GM12875 (cell line): ENCODE data around the gene NOP53.
"Not testable (repeated sequence)": the region's sequence is repeated elsewhere in the genome, so short reads cannot be mapped to it uniquely, and the experiment has no call there.

Experiments used
- H3K4me3 ChIP-seq: one replicate; pipeline ENCODE4 v1.5.1; 2011; ENCODE audit warnings: low read depth, low read length, control low read depth
- TF ChIP-seq, protein P1 (sequence below): IDR thresholded peaks from 2 replicates; pipeline ENCODE4 v1.5.1; 2011; ENCODE audit warnings: low read depth, mild to moderate bottlenecking, control low read depth, inconsistent platforms, low read length, moderate library complexity, borderline replicate concordance; ENCODE audit not compliant: insufficient read depth

The NOP53 gene

DNA sequence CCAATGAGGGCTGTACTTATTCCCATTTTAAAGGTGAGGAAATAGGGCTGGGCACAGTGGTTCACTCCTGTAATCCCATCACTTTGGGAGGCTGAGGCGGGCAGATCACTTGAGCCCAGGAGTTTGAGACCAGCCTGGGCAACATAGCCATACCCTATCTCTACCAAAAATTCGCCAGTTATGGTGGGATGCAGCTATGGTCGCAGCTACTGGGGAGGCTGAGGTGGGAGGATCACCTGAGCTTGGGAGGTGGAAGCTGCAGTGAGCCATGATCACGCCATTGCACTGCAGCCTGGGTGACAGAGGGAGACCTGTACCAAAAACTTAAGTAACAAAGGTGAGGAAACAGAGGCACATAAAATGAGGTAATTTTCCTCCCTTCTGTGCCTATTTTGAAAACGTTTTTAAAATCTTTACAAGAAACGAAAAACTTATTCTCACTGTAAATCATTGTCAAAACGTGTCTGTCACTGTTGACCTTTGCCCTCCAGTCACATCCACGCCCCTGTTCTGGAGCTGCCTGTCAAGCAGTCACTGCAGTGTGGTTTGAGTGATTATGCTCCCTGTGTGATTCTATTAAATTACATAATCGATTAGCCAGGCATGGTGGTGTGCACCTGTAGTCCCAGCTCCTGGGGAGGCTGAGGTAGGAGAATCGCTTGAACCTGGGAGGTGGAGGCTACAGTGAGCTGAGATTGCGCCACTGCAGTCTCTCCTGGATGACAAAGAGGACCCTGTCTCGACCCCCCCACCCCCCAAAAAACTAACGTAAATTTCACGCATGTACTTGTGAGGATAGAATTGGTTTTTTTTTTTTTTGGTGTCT lies 12.5 kb downstream of the NOP53 start:
- H3K4me3 ChIP-seq: no peak overlapping the region
- TF ChIP-seq, protein P1, sequence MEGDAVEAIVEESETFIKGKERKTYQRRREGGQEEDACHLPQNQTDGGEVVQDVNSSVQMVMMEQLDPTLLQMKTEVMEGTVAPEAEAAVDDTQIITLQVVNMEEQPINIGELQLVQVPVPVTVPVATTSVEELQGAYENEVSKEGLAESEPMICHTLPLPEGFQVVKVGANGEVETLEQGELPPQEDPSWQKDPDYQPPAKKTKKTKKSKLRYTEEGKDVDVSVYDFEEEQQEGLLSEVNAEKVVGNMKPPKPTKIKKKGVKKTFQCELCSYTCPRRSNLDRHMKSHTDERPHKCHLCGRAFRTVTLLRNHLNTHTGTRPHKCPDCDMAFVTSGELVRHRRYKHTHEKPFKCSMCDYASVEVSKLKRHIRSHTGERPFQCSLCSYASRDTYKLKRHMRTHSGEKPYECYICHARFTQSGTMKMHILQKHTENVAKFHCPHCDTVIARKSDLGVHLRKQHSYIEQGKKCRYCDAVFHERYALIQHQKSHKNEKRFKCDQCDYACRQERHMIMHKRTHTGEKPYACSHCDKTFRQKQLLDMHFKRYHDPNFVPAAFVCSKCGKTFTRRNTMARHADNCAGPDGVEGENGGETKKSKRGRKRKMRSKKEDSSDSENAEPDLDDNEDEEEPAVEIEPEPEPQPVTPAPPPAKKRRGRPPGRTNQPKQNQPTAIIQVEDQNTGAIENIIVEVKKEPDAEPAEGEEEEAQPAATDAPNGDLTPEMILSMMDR: no peak

DNA sequence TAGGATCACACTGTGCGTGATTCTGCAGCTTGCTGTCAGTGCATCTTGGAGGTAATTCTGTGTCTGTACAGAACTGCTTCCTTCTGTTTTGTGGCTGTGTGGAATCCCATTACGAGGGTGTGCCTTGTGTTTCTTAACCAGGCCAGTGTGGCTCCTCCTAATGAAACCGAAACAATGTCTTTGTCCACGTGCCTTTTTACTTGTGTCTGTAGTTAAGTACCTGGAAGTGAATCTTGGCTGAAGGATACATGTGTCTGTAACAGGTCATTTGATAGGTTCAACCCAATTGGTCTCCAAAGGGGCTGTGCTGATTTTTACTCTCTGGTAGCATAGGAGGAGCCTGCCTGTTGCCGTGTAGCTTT lies 13.1 kb downstream of the NOP53 start:
- no peak overlapping the region for H3K4me3 ChIP-seq
- TF ChIP-seq, protein P1: no peak

DNA sequence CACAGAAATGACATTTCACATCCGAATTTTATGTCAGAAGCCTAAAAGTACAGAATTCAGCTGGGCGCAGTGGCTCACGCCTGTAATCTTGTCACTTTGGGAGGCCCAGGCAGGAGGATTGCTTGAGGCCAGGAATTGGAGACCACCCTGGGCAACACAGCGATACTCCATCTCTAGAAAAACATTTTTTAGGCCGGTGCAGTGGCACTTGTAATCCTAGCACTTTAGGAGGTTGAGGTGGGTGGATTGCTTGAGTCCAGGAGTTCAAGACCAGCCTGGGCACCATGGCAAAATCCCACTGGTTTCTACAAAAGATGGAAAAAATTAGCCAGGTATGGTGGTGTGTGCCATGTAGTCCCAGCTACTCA lies 15.3 kb downstream of the NOP53 start:
- TF ChIP-seq, protein P1: no peak
- no peak overlapping the region for H3K4me3 ChIP-seq

DNA sequence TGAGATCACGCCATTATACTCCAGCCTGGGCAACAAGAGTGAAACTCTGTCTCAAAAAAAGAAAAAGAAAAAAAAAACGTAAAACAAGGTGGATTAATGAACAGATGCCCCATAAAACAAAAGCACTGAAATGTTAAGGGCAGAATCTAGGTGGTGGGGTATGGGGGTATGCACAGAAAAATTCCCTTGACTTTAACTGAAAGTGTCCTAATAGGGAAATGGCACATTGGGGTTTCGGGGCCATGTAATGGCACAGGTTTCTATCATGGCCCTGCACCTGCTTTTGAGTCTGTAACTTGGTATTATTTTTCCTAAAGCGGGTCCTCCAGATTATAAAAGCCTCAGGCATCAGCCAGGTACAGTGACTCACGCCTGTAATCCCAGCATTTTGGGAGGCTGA lies 16.2 kb downstream of the NOP53 start:
- TF ChIP-seq, protein P1: no peak
- no peak overlapping the region for H3K4me3 ChIP-seq

DNA sequence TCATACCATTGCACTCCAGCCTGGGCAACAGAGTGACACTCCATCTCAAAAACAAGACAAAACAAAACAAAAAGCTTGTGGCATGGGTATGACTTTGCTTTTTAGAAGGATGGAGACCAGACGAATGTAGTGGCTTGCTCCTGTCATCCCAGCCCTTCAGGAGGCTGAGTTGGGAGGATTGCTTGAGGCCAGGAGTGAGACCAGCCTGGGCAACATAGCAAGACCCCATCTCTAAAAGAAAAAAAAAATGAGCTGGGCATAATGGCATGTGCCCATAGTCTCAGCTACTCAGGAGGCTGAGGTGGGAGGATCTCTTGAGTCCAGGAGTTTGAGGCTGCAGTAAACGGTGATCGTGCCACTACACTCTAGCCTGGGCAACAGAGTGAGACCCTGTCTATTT lies 16.8 kb downstream of the NOP53 start:
- no peak overlapping the region for H3K4me3 ChIP-seq
- TF ChIP-seq, protein P1: no peak

DNA sequence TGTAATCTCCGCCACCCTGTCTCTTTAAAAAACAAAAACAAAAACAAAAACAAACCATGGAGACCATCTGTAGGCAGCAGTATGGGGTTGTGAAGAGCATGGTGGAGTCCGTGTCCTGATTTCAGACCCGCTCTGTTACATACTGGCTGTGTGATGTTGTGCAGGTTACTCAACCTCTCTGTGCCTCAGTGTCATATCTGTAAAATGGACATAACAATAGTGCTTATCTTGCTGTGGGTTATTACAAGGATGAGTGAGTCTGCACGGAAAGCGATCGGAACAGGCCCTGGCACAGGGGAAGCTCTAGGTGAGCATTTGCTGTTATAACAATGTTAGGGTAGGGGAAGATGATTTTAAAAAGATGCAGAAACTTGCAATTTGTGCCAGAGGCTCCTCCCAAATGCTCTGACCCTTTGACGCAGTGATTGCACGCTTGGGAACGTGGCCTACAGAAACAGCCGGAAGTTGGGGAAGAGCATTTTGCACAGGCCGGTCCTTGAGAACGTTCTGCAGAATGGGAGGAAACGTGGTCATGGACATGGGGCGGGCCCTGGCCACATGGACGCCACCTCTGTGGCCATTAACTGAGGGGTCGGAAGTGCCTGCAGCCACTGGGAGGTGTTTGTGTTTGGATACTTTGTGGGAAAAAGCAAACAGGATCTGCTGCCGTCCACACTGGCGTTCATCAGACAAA lies 17.4 kb downstream of the NOP53 start:
- H3K4me3 ChIP-seq: no peak overlapping the region
- TF ChIP-seq, protein P1: no peak

DNA sequence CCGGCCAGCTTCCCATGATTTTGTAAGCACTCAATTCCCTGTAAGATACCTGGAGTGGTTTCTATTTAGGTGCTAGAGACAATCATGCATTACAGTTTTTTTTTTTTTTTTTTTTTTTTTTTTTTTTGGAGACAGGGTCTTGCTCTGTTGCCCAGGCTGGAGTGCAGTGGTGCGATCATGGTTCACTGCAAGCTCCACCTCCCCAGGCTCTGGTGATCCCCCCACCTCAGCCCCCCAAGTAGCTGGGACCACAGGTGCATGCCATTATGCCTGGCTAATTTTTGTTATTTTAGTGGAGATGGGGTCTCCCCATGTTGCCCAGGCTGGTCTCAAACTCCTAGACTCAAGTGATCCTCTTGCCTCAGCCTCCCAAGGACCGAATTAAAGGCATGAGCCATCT lies 19.4 kb downstream of the NOP53 start:
- H3K4me3 ChIP-seq: not testable (repeated sequence)
